IPS DF 4.7 (cell line): Measurements from ENCODE around the gene GET3.

Experiments used
- DNase-seq: peaks from one replicate; pipeline ENCODE4 v3.0.0-alpha.2; 2013; ENCODE audit warnings: low spot score; ENCODE audit errors: extremely low read depth

GET3 gene

DNA sequence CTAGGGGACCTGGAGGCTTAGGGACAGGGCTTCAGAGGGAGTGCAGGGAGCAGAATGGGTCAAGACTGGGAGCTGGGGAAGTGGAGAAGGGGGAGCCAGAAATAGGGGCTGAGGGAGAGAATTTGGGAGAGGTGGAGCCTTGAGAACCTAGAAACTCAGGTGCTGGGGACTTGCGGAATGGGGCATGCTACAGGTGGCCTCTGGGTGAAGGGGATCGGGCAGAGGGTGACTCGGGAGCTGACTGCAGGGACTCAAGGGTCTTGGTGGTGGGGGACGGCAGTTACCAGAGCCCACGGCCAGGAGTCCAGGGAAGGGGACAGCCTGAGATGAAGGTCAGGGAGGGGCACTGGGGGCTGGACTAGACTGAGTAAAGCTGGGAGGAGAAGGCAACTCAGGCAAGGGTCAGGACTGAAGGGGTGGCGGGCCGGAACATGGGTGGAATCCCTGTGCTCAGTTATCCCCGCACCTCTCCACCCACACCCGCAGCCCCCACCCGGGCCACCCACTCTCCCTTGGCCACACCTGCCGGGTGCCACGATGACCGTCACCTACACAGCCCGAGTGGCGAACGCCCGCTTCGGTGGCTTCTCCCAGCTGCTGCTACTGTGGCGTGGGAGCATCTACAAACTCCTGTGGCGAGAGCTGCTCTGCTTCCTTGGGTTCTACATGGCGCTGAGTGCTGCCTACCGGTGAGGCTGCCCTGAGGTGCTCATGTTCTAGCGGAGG is 14.9 kb downstream of the GET3 start:
- DNase-seq = no peak

DNA sequence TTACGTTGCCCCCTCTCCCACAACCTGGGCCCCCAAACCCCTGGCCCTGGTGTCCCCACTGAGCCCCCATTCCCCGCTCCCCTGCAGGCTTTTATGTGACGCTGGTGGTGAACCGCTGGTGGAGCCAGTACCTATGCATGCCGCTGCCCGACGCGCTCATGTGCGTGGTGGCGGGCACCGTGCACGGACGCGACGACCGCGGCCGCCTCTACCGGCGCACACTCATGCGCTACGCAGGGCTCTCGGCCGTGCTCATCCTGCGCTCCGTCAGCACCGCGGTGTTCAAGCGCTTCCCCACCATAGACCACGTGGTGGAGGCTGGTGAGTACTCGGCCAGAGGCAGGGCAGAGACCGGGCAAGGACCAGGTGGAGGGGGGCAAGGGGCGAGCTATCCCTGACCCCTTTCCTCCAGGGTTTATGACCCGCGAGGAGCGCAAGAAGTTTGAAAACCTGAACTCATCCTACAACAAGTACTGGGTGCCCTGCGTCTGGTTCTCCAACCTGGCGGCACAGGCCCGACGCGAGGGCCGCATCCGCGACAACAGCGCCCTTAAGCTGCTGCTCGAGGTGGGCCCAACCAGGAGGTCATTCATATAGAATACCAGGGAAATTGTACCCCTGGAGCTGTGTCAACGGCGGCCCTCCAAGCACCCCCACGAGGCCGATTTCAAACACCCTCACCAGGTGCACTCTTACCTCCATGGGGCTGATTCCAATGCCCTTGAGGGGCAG is 17.3 kb downstream of the GET3 start:
- DNase-seq = no peak

DNA sequence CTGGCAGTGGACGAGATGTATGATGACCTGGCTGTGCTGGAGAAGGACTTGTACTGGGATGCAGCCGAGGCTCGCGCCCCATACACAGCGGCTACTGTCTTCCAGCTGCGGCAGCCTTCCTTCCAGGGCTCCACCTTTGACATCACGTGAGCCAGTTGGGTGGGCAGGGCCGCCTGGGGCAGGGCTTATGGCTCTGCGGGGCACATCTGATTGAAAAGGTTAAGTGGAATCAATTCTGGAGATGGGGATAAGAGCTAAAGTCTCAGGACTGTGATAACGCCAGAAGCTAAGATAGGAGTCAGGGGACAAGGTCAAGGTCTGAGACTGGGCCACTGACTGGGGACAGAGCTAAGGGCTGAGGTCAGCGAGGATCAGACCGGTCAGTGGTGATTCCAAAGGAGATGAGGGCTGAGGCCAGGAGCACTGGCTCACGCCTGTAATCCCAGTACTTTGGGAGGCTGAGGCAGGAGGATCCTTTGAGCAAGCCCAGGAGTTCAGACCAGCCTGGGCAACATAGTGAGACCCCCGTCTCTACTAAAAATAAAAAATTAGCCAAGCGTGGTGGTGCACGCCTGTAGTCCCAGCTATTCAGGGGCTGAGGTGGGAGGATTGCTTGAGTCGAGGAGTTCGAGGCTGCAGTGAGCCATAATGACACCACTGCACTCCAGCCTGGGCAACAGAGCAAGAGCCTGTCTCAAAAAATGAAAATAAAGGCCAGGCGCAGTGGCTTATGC is 19.0 kb downstream of the GET3 start:
- DNase-seq = no peak

DNA sequence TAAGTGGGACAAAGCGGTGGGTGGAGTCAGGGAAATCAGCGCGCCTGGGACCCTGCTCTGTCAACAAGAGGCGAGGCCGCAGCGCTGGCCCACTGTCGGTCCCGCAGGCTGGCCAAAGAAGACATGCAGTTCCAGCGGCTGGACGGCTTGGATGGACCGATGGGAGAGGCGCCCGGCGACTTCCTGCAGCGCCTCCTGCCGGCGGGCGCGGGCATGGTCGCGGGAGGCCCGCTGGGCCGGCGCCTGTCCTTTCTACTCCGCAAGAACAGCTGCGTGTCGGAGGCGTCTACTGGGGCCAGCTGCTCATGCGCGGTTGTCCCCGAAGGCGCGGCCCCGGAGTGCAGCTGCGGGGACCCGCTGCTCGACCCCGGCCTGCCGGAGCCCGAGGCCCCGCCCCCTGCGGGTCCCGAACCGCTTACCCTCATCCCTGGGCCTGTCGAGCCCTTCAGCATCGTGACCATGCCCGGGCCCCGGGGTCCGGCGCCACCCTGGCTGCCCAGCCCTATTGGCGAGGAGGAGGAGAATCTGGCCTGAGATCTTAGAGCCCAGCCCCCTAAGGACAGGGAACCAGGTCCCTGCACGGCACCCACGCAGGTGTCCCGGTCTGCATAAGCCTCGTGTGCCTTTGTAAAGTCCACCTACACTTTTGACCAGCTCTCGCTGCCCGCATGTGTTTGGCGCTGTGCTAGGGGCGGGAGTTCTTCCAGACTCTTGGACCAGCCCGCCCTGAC is 20.4 kb downstream of the GET3 start:
- DNase-seq = no peak

GRCh38 chr19:12759686-12760085 is 22.4 kb downstream of the GET3 start:
- DNase-seq = no peak

GRCh38 chr19:12763100-12763499 is 25.8 kb downstream of the GET3 start:
- no peak for DNase-seq

DNA sequence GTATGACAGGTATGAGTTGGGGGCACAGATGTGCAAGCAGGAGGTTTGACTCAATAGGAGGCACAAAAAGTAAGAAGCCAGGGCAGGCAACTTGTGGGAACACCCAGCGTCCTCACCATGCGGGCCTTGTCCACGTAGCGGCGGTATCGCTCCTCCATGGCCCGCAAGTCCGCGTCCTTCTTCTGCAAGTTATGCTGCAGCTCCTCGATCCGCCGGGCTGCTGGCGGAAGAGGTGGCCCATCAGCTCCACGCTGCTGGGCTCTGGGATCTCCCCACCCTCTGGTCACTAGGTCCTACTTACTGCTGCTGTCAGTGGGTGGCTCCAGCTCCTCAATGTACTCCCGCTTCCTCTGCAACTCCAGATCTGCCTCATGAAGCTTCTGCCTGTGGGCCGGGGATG is 27.4 kb downstream of the GET3 start:
- DNase-seq = no peak

DNA sequence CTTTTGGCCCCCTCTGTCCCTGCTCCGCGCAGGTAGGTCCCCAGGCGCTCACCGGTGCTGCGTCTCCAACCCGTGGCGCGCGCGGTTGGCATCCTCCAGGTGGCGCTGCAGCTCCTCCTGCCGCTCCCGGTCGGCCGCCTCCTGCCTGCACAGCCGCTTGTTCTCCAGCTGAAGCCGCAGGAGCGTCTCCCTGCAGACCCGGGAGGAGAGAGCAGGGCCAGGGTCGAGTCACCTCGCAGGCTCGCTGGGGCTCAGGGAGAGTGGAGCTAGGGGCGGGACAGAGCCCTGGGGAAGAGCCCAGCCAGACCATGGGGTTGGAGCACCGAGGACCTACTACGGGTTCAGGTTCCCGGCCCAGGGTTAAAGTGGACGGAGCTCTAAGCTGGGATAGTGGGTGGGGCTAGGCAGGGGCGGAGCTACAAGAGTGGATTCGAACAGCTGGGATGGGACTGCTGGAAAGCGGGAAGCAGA is 28.8 kb downstream of the GET3 start:
- DNase-seq = no peak

DNA sequence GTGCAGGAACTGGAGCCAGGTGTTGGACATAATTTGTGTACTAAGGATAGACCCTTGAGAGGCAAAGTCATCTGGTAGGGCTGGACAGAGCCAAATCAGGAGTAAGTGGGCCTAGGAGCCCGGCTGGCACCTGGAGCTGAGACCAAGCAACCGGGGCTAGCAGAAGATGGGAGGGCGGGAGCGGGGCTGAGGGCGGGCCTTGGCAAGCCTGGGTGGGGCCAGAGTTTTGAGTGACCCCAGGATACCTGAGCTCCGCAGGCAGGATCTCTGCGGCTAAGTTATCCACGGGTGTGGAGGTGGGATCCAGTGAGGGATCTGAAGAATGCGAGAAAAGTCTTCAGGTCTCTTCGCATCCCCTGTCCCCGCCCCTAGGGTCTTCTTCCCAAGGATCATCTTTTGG is 29.9 kb downstream of the GET3 start:
- DNase-seq = no peak

- DNase-seq = no peak
Measured at GRCh38 chr19:12767666-12768065, 30.4 kb downstream of the GET3 start.

DNA sequence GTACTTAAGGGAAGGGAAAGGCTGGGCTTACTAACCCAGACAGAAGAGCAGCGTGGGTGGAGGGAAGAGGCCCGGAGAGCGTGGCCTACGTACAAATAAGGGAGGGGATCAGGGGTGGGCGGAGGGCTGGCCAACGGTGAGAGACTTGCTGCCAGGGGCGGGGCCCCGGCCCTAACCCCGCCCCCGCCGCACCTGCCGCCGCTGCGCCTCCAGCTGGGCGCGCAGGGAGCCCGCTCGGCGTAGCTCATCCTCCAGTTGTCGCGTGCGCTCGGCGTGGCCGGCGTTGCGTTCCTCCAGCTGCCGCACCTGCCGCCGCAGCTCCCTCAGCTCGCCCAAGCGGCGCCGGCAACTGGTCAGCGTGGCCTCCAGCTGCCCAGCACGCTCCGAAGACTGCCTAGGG is 32.4 kb downstream of the GET3 start:
- DNase-seq = no peak

GRCh38 chr19:12770922-12771321 is 33.6 kb downstream of the GET3 start:
- no peak for DNase-seq

GRCh38 chr19:12772323-12772722 is 35.0 kb downstream of the GET3 start:
- no peak for DNase-seq

GRCh38 chr19:12773571-12773970 is 36.3 kb downstream of the GET3 start:
- no peak for DNase-seq

DNA sequence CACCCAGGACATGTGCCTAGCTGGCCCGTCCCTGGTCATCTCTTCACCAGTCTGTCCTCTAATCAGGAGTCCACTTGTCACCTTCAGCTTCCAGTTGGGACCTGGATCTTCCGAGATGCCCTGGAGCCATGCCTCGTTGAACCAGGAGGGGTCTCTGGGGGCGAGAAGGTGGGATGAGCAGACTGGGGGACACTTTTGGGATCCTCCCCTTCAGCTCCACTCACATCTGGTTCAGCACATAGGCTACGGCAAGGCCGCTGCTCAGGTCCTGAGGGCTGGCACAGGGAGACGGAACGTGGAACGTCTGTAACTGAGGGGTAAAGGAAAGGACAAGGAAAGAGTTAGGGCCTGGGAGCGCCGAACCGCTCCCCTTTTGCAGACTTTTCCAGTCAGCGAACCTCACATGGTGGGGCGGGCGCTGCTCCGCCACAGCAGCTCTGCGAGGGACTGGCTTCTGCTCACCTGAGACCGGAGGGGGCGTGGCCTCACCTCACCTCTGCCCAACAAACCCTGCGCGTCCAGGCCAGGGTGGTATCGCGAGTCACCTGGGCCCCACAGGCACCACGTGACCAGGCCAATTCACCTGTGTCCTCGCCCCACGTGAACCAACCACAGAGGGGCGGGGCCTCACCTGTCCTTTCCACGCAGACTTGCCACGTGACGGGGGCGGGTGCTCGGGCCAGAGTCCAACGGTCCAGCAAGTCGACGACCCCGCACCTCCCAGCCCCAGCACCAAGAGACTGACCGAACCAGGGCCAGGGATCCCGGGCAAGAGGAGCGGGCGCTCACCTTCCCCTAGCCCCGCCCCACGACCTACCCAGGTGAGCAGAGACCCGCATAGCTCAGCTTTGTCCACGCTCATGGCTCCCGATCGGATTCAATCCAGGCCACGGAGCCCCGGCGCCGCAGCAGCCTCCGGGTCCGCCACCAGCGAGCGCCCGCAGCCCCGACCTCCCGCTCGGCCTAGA is 37.6 kb downstream of the GET3 start, which contains the start of gene HOOK2:
HOOK2 (minus strand) TSS at position 965 of the 968 bp plus-strand sequence; CDS start at position 862, 103 bp downstream.
- DNase-seq = no peak

DNA sequence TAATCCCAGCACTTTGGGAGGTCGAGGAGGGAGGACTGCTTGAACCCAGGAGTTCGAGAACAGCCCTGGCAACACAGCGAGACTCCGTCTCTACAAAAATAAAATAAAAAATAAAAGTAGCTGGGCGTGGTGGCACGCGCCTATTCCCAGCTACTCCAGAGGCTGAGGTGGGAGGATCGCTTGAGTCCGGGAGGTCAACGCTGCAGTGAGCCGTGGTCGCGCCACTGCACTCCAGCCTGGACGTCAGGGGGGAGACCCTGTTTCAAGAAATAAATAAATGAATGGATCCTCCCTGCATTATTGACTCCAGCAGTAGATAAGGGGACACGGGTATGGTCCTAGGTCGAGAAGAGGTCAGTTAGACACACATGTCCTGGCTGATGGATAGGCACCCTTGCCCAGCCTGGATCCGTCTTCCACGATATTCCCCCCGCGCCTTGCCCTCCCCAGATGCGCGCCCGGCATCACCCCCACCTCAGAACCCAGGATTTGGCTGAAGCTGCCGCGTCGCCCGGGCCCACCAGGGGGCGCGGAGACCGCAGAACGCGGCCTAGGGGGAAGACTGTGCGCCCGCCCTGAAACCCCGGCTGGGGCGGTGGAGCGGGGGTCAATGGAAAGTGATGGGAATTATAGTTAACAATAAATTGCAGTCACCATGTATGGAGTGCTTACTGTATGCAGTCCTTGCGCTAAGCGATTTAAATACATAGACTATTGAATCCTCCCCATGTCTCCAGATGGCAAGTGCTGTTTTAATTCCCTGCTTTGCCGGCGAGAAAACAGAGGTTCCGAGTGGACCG is 40.1 kb downstream of the GET3 start:
- DNase-seq = no peak

GRCh38 chr19:12778017-12778904 is 41.0 kb downstream of the GET3 start:
- no peak for DNase-seq

- no peak for DNase-seq
Measured at GRCh38 chr19:12778905-12779161, 41.5 kb downstream of the GET3 start.
